ENCODE data around the gene DOCK4.

DOCK4 gene

DNA sequence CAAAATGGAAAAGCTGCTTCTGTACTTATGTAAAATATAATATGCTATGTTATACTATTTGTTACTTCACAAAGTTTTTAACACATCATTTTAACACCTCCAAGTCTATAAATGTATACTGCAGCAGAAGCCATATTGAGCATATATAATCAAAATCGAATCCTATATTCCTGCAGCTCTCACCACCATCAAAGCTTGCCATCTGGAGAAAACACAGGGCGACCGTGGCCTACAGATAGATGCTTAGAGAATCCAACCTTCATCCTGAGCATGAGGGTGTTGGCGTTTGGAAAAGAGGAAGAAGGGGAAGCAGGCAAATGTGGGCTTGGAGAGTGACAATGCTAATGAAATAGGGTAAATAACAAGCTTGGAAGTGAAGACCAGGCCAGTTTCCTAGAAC lies 385.2 kb downstream of the DOCK4 start:
- no peaks in the 10 kb centered on the region for H3F3A ChIP-seq (ENCODE audit: low read depth)
- no peaks in the 10 kb centered on the region for H3K27me3 ChIP-seq (ENCODE audit: insufficient read depth, low read length, poor library complexity, severe bottlenecking)
- H3K4me3 ChIP-seq (ENCODE audit: low read length, poor library complexity, severe bottlenecking): no peak overlapping the region
- H2AFZ ChIP-seq (ENCODE audit: low read length): no peak overlapping the region
- H3K9me3 ChIP-seq (ENCODE audit: insufficient read depth, low read depth, low read length): no peaks in the 10 kb centered on the region
- no peak overlapping the region for H3K9ac ChIP-seq (ENCODE audit: low read depth, low read length, poor library complexity, severe bottlenecking)
- no peak for TF ChIP-seq EZH2phosphoT487 (IDR thresholded peaks at IDR 0.05; ENCODE audit: borderline replicate concordance)
- TF ChIP-seq, protein P1, sequence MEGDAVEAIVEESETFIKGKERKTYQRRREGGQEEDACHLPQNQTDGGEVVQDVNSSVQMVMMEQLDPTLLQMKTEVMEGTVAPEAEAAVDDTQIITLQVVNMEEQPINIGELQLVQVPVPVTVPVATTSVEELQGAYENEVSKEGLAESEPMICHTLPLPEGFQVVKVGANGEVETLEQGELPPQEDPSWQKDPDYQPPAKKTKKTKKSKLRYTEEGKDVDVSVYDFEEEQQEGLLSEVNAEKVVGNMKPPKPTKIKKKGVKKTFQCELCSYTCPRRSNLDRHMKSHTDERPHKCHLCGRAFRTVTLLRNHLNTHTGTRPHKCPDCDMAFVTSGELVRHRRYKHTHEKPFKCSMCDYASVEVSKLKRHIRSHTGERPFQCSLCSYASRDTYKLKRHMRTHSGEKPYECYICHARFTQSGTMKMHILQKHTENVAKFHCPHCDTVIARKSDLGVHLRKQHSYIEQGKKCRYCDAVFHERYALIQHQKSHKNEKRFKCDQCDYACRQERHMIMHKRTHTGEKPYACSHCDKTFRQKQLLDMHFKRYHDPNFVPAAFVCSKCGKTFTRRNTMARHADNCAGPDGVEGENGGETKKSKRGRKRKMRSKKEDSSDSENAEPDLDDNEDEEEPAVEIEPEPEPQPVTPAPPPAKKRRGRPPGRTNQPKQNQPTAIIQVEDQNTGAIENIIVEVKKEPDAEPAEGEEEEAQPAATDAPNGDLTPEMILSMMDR (conservative IDR thresholded peaks at IDR 0.05; ENCODE audit: low read length): no peak
- no peaks in the 10 kb centered on the region for H3K36me3 ChIP-seq (ENCODE audit: insufficient read depth, low read length)
- H3K4me1 ChIP-seq (ENCODE audit: insufficient read depth, low read length, poor library complexity, severe bottlenecking): no peaks in the 10 kb centered on the region
- H3K79me2 ChIP-seq (ENCODE audit: insufficient read depth, low read length): no peaks in the 10 kb centered on the region
- H3K4me2 ChIP-seq (ENCODE audit: low read depth, low read length, poor library complexity, severe bottlenecking): no peak overlapping the region
- H4K20me1 ChIP-seq (ENCODE audit: insufficient read depth, low read length, poor library complexity, severe bottlenecking): no peaks in the 10 kb centered on the region
- no peaks in the 10 kb centered on the region for H3K9me2 ChIP-seq (replicated peaks; ENCODE audit: low read depth, low read length)

GRCh38 chr7:111820621-111821020 lies 385.6 kb downstream of the DOCK4 start:
- no peaks in the 10 kb centered on the region for H3K27me3 ChIP-seq (ENCODE audit: insufficient read depth, low read length, poor library complexity, severe bottlenecking)
- H3K4me2 ChIP-seq (ENCODE audit: low read depth, low read length, poor library complexity, severe bottlenecking): no peak overlapping the region
- no peaks in the 10 kb centered on the region for H3K79me2 ChIP-seq (ENCODE audit: insufficient read depth, low read length)
- H3K4me3 ChIP-seq (ENCODE audit: low read length, poor library complexity, severe bottlenecking): no peak overlapping the region
- TF ChIP-seq, protein P1 (conservative IDR thresholded peaks at IDR 0.05; ENCODE audit: low read length): no peak
- H3K36me3 ChIP-seq (ENCODE audit: insufficient read depth, low read length): no peaks in the 10 kb centered on the region
- no peak overlapping the region for H3K9ac ChIP-seq (ENCODE audit: low read depth, low read length, poor library complexity, severe bottlenecking)
- H3K4me1 ChIP-seq (ENCODE audit: insufficient read depth, low read length, poor library complexity, severe bottlenecking): no peaks in the 10 kb centered on the region
- no peaks in the 10 kb centered on the region for H4K20me1 ChIP-seq (ENCODE audit: insufficient read depth, low read length, poor library complexity, severe bottlenecking)
- no peaks in the 10 kb centered on the region for H3K9me3 ChIP-seq (ENCODE audit: insufficient read depth, low read depth, low read length)
- no peaks in the 10 kb centered on the region for H3K9me2 ChIP-seq (replicated peaks; ENCODE audit: low read depth, low read length)
- no peak overlapping the region for H2AFZ ChIP-seq (ENCODE audit: low read length)
- no peaks in the 10 kb centered on the region for H3F3A ChIP-seq (ENCODE audit: low read depth)

DNA sequence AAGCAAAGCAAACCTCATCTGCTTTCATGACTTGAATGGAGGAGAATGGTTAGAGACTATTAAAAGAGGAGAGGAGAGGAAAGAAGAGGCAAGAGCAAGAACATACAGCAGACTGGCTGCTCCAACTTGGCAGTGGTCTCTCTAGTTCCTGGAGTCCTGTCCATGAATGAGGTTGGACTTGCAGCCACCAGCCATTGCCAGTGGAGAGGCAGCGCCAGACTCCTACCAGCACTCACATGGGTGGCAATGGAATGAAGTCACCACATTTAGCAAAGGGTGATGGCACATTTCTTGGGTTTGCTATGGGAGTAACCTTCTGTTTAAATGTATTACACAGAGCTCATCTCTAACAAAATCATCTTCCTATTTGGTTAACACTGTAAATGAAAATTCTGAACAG lies 386.1 kb downstream of the DOCK4 start:
- Histone ChIP-seq H3K4me3 (ENCODE audit: low read length, poor library complexity, severe bottlenecking) (no peak overlapping the region), H3K9me2 (replicated peaks; ENCODE audit: low read depth, low read length) (no peaks in the 10 kb centered on the region), H3K27me3 (ENCODE audit: insufficient read depth, low read length, poor library complexity, severe bottlenecking) (no peaks in the 10 kb centered on the region), H4K20me1 (ENCODE audit: insufficient read depth, low read length, poor library complexity, severe bottlenecking) (no peaks in the 10 kb centered on the region), H3K4me1 (ENCODE audit: insufficient read depth, low read length, poor library complexity, severe bottlenecking) (no peaks in the 10 kb centered on the region), H3K4me2 (ENCODE audit: low read depth, low read length, poor library complexity, severe bottlenecking) (no peak overlapping the region), H3K36me3 (ENCODE audit: insufficient read depth, low read length) (no peaks in the 10 kb centered on the region), H2AFZ (ENCODE audit: low read length) (no peak overlapping the region), H3K79me2 (ENCODE audit: insufficient read depth, low read length) (no peaks in the 10 kb centered on the region), H3K9me3 (ENCODE audit: insufficient read depth, low read depth, low read length) (no peaks in the 10 kb centered on the region), H3K9ac (ENCODE audit: low read depth, low read length, poor library complexity, severe bottlenecking) (no peak overlapping the region), H3F3A (ENCODE audit: low read depth) (no peaks in the 10 kb centered on the region)
- TF ChIP-seq, protein P1 (conservative IDR thresholded peaks at IDR 0.05; ENCODE audit: low read length): no peak
- TF ChIP-seq EZH2phosphoT487 (IDR thresholded peaks at IDR 0.05; ENCODE audit: borderline replicate concordance): no peak
